ENCODE results near the gene RCSD1. TPM values are rescaled to one million over a fixed set of nuclear protein-coding genes. Genes with fewer than 3 reads are reported as not detected.

RCSD1 gene
- total and polyA plus RNA-seq, 10 of the 15 experiments (the other 5 are each of a cell fraction or from before 2014, with no cell fraction given) = 11.4 to 78.3 (median 71.6) TPM

DNA sequence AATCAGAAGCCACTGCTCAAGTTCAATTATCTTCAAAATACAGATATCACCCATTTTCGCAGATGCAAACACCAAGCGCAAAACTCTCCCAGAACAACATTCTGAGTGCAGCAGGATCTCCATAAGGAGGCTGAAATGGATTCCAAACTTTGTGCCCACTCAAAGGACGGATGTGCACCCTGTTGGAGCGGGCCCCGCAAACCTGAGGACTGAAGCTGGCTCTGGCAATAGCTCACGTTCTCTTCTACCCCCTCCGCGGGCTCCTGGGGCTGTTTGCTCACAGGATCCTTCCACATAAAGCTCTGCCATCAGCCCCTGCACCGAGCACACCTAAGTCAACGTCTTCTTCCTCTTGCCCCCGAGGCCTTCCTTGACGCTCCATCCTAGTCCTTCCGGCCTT, 11.7 kb upstream of the RCSD1 start:
- SMC1A ChIA-PET (ENCODE audit: uncharacterized antibody, unreplicated experiment) = interaction anchor here (0.8 to 3.9 kb wide), 4 partner anchors 9 to 57 kb away, joined by 4 to 39 read pairs (median 22); no protein-coding TSS in a partner anchor
- RAD21 ChIA-PET (ENCODE audit: unreplicated experiment) = interaction anchor here (2.7 to 4.4 kb wide), 2 partner anchors 10 to 15 kb away, joined by 8 to 35 read pairs; no protein-coding TSS in a partner anchor
- no peak for ATAC-seq
- H3K27me3 ChIP-seq (replicated peaks in 1 of 2; ENCODE audit: control insufficient read depth in 2 of 2, insufficient read depth in 2 of 2, low read length in 1 of 2) = no peaks in the 10 kb centered on the region
- TF ChIP-seq SMC3 (IDR thresholded peaks at IDR 0.05; ENCODE audit: borderline replicate concordance, low read length) (no peak), MTA2 (IDR thresholded peaks at IDR 0.05; ENCODE audit: low read depth) (no peak), MTA3 (IDR thresholded peaks at IDR 0.05; ENCODE audit: borderline replicate concordance, low read length) (no peak), ATF7 (IDR thresholded peaks at IDR 0.05; ENCODE audit: low read depth) (no peak), RFX5 (IDR thresholded peaks at IDR 0.05; ENCODE audit: low read depth, low read length) (no peak), CREB1 (IDR thresholded peaks at IDR 0.05; ENCODE audit: low read depth) (no peak), NFYA (IDR thresholded peaks at IDR 0.05; ENCODE audit: borderline replicate concordance, low read depth, low read length) (no peak), RAD51 (IDR thresholded peaks at IDR 0.05) (no peak), ZNF384 (IDR thresholded peaks at IDR 0.05; ENCODE audit: borderline replicate concordance, low read depth, low read length) (no peak), BACH1 (IDR thresholded peaks at IDR 0.05; ENCODE audit: borderline replicate concordance) (no peak)
- TF ChIP-seq, protein P1, sequence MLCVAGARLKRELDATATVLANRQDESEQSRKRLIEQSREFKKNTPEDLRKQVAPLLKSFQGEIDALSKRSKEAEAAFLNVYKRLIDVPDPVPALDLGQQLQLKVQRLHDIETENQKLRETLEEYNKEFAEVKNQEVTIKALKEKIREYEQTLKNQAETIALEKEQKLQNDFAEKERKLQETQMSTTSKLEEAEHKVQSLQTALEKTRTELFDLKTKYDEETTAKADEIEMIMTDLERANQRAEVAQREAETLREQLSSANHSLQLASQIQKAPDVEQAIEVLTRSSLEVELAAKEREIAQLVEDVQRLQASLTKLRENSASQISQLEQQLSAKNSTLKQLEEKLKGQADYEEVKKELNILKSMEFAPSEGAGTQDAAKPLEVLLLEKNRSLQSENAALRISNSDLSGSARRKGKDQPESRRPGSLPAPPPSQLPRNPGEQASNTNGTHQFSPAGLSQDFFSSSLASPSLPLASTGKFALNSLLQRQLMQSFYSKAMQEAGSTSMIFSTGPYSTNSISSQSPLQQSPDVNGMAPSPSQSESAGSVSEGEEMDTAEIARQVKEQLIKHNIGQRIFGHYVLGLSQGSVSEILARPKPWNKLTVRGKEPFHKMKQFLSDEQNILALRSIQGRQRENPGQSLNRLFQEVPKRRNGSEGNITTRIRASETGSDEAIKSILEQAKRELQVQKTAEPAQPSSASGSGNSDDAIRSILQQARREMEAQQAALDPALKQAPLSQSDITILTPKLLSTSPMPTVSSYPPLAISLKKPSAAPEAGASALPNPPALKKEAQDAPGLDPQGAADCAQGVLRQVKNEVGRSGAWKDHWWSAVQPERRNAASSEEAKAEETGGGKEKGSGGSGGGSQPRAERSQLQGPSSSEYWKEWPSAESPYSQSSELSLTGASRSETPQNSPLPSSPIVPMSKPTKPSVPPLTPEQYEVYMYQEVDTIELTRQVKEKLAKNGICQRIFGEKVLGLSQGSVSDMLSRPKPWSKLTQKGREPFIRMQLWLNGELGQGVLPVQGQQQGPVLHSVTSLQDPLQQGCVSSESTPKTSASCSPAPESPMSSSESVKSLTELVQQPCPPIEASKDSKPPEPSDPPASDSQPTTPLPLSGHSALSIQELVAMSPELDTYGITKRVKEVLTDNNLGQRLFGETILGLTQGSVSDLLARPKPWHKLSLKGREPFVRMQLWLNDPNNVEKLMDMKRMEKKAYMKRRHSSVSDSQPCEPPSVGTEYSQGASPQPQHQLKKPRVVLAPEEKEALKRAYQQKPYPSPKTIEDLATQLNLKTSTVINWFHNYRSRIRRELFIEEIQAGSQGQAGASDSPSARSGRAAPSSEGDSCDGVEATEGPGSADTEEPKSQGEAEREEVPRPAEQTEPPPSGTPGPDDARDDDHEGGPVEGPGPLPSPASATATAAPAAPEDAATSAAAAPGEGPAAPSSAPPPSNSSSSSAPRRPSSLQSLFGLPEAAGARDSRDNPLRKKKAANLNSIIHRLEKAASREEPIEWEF (IDR thresholded peaks at IDR 0.05; ENCODE audit: insufficient replicate concordance, low read depth, low read length) = no peak
- TF ChIP-seq, protein P2, sequence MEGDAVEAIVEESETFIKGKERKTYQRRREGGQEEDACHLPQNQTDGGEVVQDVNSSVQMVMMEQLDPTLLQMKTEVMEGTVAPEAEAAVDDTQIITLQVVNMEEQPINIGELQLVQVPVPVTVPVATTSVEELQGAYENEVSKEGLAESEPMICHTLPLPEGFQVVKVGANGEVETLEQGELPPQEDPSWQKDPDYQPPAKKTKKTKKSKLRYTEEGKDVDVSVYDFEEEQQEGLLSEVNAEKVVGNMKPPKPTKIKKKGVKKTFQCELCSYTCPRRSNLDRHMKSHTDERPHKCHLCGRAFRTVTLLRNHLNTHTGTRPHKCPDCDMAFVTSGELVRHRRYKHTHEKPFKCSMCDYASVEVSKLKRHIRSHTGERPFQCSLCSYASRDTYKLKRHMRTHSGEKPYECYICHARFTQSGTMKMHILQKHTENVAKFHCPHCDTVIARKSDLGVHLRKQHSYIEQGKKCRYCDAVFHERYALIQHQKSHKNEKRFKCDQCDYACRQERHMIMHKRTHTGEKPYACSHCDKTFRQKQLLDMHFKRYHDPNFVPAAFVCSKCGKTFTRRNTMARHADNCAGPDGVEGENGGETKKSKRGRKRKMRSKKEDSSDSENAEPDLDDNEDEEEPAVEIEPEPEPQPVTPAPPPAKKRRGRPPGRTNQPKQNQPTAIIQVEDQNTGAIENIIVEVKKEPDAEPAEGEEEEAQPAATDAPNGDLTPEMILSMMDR (IDR thresholded peaks at IDR 0.05 in 2 of 3, conservative IDR thresholded peaks at IDR 0.05 in 1 of 3; ENCODE audit: control insufficient read depth in 2 of 3, extremely low read depth in 1 of 3, insufficient read depth in 1 of 3, low read depth in 3 of 3, low read length in 3 of 3) = no peak
- TF ChIP-seq, protein P3, sequence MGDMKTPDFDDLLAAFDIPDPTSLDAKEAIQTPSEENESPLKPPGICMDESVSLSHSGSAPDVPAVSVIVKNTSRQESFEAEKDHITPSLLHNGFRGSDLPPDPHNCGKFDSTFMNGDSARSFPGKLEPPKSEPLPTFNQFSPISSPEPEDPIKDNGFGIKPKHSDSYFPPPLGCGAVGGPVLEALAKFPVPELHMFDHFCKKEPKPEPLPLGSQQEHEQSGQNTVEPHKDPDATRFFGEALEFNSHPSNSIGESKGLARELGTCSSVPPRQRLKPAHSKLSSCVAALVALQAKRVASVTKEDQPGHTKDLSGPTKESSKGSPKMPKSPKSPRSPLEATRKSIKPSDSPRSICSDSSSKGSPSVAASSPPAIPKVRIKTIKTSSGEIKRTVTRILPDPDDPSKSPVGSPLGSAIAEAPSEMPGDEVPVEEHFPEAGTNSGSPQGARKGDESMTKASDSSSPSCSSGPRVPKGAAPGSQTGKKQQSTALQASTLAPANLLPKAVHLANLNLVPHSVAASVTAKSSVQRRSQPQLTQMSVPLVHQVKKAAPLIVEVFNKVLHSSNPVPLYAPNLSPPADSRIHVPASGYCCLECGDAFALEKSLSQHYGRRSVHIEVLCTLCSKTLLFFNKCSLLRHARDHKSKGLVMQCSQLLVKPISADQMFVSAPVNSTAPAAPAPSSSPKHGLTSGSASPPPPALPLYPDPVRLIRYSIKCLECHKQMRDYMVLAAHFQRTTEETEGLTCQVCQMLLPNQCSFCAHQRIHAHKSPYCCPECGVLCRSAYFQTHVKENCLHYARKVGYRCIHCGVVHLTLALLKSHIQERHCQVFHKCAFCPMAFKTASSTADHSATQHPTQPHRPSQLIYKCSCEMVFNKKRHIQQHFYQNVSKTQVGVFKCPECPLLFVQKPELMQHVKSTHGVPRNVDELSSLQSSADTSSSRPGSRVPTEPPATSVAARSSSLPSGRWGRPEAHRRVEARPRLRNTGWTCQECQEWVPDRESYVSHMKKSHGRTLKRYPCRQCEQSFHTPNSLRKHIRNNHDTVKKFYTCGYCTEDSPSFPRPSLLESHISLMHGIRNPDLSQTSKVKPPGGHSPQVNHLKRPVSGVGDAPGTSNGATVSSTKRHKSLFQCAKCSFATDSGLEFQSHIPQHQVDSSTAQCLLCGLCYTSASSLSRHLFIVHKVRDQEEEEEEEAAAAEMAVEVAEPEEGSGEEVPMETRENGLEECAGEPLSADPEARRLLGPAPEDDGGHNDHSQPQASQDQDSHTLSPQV (IDR thresholded peaks at IDR 0.05) = no peak
- H3K36me3 ChIP-seq (ENCODE audit: control insufficient read depth in 2 of 2, insufficient read depth in 2 of 2, low read length in 1 of 2) = no peaks in the 10 kb centered on the region
- H3K4me2 ChIP-seq (ENCODE audit: control insufficient read depth, insufficient read depth) = peak overlapping the region; percentile 30; the same call in 1 of the 2 replicates
- no peaks in the 10 kb centered on the region; the same call in 1 of the 3 replicates for H3K9me3 ChIP-seq (replicated peaks; ENCODE audit: control insufficient read depth, insufficient read depth, low read length)
- no peak overlapping the region for H3K9ac ChIP-seq (ENCODE audit: control insufficient read depth, insufficient read depth, low read length)
- in situ Hi-C loops (cut with MboI) = no loop called here
- POLR2A ChIA-PET = interaction anchor here (5.2 kb wide), 1 partner anchor 10 kb away, joined by 29 read pairs; the partner anchor contains the start of gene RCSD1
- no peak for FAIRE-seq
- no peak overlapping the region for H3K4me3 ChIP-seq
- BruUV-seq (replicated peaks) = no TSS peak
- WGBS (ENCODE audit: insufficient coverage, insufficient replicate concordance, low lambda C conversion rate, missing lambda C conversion rate) = 94% methylated on average over 13 of the region's 13 CpGs
- peak overlapping the region; percentile 63; the same call in 1 of the 2 replicates for H2AFZ ChIP-seq (ENCODE audit: control insufficient read depth, low read depth, low read length)
- intact Hi-C loops (cut with micrococcal nuclease; ENCODE audit: unreplicated experiment) = no loop called here
- CTCF ChIA-PET = interaction anchor here (1.5 to 2.6 kb wide), 2 partner anchors 18 to 96 kb away, joined by 3 to 8 read pairs; no protein-coding TSS in a partner anchor
- H4K20me1 ChIP-seq (ENCODE audit: control insufficient read depth, insufficient read depth) = no peaks in the 10 kb centered on the region
- H3K27ac ChIP-seq (ENCODE audit: control insufficient read depth, insufficient read depth) = peak overlapping the region; percentile 70
- H3K79me2 ChIP-seq (ENCODE audit: control insufficient read depth, insufficient read depth, low read length) = no peaks in the 10 kb centered on the region
- no peak for DNase-seq (ENCODE audit: low read depth, low spot score)
- H3K4me1 ChIP-seq (ENCODE audit: control insufficient read depth, insufficient read depth, low read length) = peaks cover 24% of the 10 kb centered on the region

All from GM12878 (cell line).